DOHH2 (cell line): ENCODE measurements around the gene ZNF654.

Source experiments
- CTCF ChIP-seq: fragments of 200-600 bp; sonication (generic); IDR thresholded peaks from one replicate; pipeline ENCODE4 v1.5.1; 2014; ENCODE audit warnings: antibody characterized with exemption, mild to moderate bottlenecking, low read depth, low read length; ENCODE audit not compliant: poor library complexity, severe bottlenecking
- EZH2phosphoT487 ChIP-seq: fragments of 200-600 bp; sonication (generic); IDR thresholded peaks from 2 replicates; pipeline ENCODE4 v1.6.1; 2017; ENCODE audit warnings: borderline replicate concordance, mild to moderate bottlenecking, antibody characterized with exemption, low read length, moderate library complexity, mixed read lengths

GRCh38 chr3:88148651-88149050 is 89.6 kb downstream of the ZNF654 start:
- TF ChIP-seq CTCF (no peak), EZH2phosphoT487 (no peak)
